WTC11 (cell line): ENCODE data around the gene CHST7.

ENCODE experiments used
- CREM ChIP-seq: sonication (generic); formaldehyde crosslinking; IDR thresholded peaks from 2 replicates; pipeline ENCODE4 v1.8.1; 2022; ENCODE audit warnings: mild to moderate bottlenecking, missing genetic modification reagents, moderate library complexity
- NR3C1 ChIP-seq: sonication (generic); formaldehyde crosslinking; conservative IDR thresholded peaks from 2 replicates; pipeline ENCODE4 v1.8.1; 2023; ENCODE audit warnings: low read depth, mild to moderate bottlenecking, missing genetic modification reagents
- ZNF138 ChIP-seq: sonication (generic); formaldehyde crosslinking; conservative IDR thresholded peaks from 2 replicates; pipeline ENCODE4 v1.8.1; 2022; ENCODE audit warnings: mild to moderate bottlenecking, moderate library complexity, missing genetic modification reagents
- TF ChIP-seq, protein P1 (sequence below): fragments of 250-450 bp; sonication (Bioruptor Pico); IDR thresholded peaks from 2 replicates; pipeline ENCODE4 v1.8.0; 2021; ENCODE audit warnings: mild to moderate bottlenecking
- TF ChIP-seq, protein P2 (sequence below): fragments of 200-600 bp; IDR thresholded peaks from 2 replicates; pipeline ENCODE4 v1.8.0; 2022; ENCODE audit warnings: antibody characterized with exemption

DNA sequence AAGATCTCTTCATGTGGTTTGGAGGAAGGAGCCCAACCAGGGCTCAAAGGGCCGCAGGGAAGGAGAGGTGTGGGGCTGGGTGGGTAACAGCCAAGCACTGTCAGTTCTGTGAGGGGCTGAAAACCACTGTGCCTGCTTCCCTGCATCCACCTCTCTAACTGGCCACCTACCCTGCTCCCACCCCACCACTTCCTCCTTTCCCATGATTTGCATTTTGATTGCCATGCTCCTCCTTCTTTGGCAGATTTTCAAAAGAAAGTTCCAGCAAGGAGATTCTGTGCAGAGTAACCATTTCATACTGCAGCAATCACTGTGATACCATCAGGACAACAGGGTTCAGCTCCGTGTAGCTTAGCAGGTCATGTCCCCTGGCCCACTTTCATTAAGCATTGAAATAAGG lies 30.1 kb upstream of the CHST7 start:
- TF ChIP-seq, protein P1, sequence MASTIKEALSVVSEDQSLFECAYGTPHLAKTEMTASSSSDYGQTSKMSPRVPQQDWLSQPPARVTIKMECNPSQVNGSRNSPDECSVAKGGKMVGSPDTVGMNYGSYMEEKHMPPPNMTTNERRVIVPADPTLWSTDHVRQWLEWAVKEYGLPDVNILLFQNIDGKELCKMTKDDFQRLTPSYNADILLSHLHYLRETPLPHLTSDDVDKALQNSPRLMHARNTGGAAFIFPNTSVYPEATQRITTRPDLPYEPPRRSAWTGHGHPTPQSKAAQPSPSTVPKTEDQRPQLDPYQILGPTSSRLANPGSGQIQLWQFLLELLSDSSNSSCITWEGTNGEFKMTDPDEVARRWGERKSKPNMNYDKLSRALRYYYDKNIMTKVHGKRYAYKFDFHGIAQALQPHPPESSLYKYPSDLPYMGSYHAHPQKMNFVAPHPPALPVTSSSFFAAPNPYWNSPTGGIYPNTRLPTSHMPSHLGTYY: no peak
- TF ChIP-seq NR3C1 (no peak), ZNF138 (CRISPR knock-in tag) (no peak), CREM (CRISPR knock-in tag) (no peak)
- TF ChIP-seq, protein P2, sequence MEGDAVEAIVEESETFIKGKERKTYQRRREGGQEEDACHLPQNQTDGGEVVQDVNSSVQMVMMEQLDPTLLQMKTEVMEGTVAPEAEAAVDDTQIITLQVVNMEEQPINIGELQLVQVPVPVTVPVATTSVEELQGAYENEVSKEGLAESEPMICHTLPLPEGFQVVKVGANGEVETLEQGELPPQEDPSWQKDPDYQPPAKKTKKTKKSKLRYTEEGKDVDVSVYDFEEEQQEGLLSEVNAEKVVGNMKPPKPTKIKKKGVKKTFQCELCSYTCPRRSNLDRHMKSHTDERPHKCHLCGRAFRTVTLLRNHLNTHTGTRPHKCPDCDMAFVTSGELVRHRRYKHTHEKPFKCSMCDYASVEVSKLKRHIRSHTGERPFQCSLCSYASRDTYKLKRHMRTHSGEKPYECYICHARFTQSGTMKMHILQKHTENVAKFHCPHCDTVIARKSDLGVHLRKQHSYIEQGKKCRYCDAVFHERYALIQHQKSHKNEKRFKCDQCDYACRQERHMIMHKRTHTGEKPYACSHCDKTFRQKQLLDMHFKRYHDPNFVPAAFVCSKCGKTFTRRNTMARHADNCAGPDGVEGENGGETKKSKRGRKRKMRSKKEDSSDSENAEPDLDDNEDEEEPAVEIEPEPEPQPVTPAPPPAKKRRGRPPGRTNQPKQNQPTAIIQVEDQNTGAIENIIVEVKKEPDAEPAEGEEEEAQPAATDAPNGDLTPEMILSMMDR: no peak
